MG63 (cell line): Measurements from ENCODE around the gene DIS3L2. TPM values are rescaled to one million over a fixed set of nuclear protein-coding genes. Genes with fewer than 3 reads are reported as not detected.
A peak's percentile ranks its signal among the peaks of the same experiment; 100 is the strongest.
"Not testable (repeated sequence)": the region's sequence is repeated elsewhere in the genome, so short reads cannot be mapped to it uniquely, and the experiment has no call there.

Experiments
- DNase-seq: peaks from one replicate; pipeline ENCODE4 v3.0.0-alpha.2; 2020
- H3K27me3 ChIP-seq: fragments of 250-450 bp; sonication (Bioruptor Pico); 2 replicates; pipeline ENCODE4 v1.5.1; 2020; ENCODE audit warnings: mild to moderate bottlenecking, moderate library complexity
- H3K36me3 ChIP-seq: fragments of 250-450 bp; sonication (Bioruptor Pico); 2 replicates; pipeline ENCODE4 v1.5.1; 2020; ENCODE audit warnings: mild to moderate bottlenecking, moderate library complexity
- H3K4me3 ChIP-seq: fragments of 250-450 bp; sonication (Bioruptor Pico); 2 replicates; pipeline ENCODE4 v1.5.1; 2020; ENCODE audit warnings: mild to moderate bottlenecking, moderate library complexity
- H3K9me3 ChIP-seq: fragments of 250-450 bp; sonication (Bioruptor Pico); 2 replicates; pipeline ENCODE4 v1.5.1; 2020; ENCODE audit warnings: mild to moderate bottlenecking, moderate library complexity
- total RNA-seq: library from RNA; depleted of rRNA; stranded (reverse); fragments of >200 nt; shearing (Covaris generic); gene quantifications from 2 replicates; pipeline ENCODE4 v1.2.3, GENCODE V29; 2014; ENCODE audit warnings: low replicate concordance

DIS3L2 gene
- total RNA-seq, 1 experiment from 2014 or later = 17.2 TPM

DNA sequence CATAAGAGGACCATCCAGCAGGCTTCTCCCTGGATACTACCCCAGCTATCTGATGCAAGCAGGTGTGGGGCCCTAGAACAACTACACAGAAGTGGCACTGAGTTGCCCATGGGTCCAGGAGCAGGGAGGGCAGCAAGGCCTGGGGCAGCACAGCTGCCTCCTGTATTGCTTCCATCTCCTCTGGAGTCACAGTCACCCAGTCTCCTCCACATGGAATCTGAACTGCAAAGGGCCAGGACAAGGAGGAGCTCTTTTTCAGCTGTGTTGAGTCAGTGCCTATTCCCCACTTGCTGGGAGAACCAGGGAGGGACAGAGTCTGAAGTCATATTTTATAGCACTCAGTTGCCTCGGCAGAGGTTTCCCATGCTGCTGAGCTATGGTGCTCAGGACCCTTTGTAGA lies 349.2 kb downstream of the DIS3L2 start:
- no peak for DNase-seq
- H3K27me3 ChIP-seq = no peaks in the 10 kb centered on the region
- H3K4me3 ChIP-seq = no peak overlapping the region
- peaks cover 5% of the 10 kb centered on the region for H3K9me3 ChIP-seq
- H3K36me3 ChIP-seq = no peaks in the 10 kb centered on the region

DNA sequence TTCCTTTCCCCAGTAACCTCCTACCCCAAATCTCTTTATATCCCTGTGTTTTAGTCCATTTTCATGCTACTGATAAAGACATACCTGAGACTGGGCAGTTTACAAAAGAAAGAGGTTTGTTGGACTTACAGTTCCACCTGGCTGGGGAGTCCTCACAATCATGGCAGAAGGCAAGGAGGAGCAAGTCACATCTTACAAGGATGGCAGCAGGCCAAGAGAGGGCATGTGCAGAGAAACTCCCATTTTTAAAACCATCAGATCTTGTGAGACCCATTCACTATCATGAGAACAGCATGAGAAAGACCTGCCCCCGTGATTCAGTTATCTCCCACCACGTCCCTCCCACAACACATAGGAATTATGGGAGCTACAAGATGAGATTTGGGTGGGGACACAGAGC lies 352.1 kb downstream of the DIS3L2 start:
- H3K36me3 ChIP-seq, H3K9me3 ChIP-seq, H3K27me3 ChIP-seq, DNase-seq, H3K4me3 ChIP-seq: not testable (repeated sequence)

DNA sequence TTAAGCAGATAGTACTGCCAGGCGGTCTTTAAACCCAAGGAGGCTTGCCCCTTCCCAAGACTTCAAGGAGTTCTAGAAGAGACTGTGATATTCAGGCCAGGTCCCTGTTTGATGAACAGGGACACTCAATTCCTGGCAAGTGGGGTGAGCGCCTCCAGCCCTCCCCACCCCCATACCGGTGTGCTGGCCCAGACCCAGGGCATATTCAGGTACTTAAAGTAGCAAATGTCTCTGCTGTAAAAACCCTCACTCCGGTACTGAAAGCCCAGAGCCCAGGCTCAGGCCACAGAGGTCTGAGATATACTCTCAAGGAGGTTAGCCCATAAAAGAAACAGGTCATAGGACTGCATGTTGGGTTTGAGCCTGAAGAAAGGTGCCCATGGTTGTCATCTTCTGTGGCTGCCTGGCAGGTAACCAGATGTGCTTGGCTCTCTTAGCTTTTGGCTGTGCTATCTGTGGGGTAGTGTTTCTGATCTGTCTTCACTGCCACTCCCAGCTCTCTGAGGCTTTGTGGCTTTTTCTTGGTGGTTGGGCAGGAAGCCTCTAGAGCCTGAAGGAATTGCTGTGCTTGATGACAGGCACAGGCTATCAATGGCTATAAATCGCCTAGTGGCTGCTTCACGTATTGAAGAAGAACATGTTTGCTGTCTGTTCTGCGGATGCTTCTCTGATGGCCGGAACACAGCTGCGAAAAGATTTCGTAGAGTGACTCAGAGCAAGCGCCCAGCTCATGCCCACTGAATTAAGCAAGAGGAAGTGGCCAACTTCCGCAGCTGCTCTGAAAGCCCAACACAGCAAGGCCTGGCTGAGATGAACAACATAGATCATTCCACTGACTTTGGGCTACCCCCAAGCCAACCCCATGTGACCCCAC lies 353.8 kb downstream of the DIS3L2 start:
- no peaks in the 10 kb centered on the region for H3K27me3 ChIP-seq
- H3K4me3 ChIP-seq = no peak overlapping the region
- peak; percentile 88 for DNase-seq
- peaks cover 5% of the 10 kb centered on the region for H3K9me3 ChIP-seq
- H3K36me3 ChIP-seq = no peaks in the 10 kb centered on the region; the same call in 1 of the 2 replicates

DNA sequence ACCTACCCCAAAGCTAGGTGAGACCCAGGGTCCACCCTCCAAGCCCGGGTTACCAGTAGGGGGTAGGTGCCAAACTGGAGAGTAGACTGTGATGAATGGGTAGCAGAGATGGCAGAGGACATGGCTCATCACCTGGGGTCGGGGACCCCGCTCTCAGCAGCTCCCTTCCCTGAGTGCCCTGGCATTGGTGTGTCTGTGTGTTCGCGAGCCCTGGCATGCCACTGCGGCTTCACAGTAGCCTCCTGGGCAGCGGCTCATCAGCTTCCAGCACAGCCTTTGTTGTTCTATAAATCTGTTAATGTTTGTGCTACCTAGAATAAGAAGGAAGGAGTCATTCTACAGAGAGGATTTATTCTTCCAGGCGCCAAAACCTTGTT lies 354.4 kb downstream of the DIS3L2 start:
- Histone ChIP-seq H3K4me3 (no peak overlapping the region), H3K27me3 (no peaks in the 10 kb centered on the region), H3K9me3 (peaks cover 5% of the 10 kb centered on the region), H3K36me3 (no peaks in the 10 kb centered on the region; the same call in 1 of the 2 replicates)
- no peak for DNase-seq

DNA sequence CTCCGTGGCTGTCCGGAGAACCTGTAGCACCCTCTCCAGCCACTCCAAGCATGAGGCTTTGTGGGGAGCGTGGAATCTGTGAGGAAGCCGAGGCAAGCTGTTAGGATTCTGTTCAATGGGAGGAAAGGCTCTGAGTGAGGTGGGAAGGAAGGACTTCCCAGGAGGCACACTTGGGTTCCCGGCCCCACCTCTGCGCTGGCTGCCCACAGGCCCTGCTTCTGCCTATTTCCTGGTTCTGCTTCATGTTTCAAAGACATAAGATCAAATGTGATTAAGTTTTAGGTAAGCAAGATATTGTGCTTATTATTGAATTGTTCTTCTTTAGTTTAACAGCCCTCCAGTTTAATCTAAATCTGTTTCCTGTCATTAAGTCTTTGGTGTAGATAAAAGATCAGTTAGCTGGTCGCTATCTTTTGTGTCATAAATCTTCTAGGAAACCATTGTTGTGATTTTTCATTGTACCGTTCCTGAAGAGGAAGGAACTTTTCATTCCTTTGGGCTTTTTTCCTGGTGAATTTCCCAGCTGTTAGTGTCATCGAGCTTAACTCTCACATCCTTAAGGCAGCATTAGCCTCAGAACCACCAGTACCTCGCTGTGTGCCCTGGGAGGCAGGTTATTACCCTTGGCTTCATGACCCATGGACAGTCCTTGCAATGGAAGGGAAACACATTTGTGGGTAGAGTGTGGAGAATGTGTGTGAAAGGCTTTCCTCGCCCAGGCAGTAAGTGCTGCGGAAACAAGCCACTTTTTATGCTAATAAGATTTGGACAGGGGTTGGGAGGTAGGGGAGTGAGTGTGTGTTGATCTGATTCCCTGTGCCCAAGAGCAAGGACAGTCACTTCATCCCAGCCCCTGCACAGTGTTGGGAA lies 355.2 kb downstream of the DIS3L2 start:
- Histone ChIP-seq H3K36me3 (no peaks in the 10 kb centered on the region; the same call in 1 of the 2 replicates), H3K9me3 (peaks cover 5% of the 10 kb centered on the region), H3K4me3 (no peak overlapping the region), H3K27me3 (no peaks in the 10 kb centered on the region)
- DNase-seq = no peak

DNA sequence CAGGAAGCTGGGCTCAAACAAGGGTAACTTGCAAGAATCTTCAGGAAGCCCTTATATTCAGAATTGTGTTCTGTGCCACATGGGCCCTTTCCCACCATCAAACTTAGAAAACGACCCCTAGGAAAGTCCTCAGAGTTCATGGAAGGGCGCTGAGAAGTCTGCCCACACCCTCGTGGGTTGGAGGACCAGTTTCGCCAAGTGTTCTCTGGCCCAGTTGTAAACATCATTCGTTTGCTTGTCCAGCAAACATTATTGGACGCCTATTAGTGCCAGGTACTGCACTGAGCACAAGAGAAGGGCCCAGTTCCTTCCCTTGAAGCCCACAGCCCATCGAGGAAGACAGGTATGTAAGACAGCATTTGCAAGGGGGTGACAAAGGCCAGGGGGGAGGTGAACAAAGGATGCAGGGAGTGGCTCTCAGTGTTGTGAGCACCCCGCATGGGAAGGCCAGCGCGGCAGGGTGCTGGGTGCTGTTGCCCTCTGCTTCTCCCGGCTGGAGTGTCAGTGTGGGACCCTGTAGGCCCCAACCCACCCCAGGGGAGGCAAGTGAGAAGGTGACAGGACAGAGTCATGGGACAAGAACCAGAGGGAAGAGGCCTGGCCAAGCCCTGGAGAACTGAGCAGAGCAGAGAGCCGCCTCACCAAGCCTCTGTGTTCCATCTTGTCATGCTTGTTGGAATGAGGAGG lies 356.8 kb downstream of the DIS3L2 start:
- Histone ChIP-seq H3K36me3 (no peaks in the 10 kb centered on the region; the same call in 1 of the 2 replicates), H3K9me3 (no peaks in the 10 kb centered on the region; the same call in 1 of the 2 replicates), H3K4me3 (no peak overlapping the region), H3K27me3 (no peaks in the 10 kb centered on the region)
- DNase-seq = no peak

DNA sequence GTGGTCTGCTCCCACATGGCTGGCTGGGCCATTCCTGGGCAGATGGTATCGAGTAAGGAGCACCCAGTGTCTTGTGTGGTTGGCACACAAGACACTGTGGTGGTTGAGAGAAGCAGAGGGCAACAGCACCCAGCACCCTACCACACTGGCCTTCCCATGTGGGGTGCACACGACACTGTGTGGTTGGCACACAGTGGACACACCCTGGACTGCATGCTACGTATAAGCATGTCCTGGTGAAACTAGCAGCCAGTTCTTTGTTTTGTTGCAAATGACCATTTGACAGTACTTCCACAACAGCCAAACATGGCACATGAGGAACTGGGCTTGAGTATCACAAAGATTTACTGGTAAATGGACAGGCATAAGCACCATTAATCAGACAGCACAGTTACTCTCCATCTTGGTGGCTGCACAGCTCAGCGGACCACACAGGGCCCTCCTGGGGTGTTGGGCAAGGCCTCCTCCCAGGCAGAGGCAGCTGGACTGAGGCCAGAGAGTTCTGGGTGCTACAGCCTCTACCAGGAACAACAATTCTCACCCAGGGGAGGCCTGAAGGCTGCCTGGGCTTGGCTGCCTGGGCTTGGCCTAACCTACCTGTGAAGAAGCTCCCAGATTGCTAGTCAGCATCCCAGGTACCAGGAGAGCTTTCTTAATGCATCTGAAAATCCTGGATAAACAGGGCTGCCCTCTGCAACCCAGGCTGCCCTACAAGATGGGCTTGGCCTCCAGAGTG lies 357.7 kb downstream of the DIS3L2 start:
- no peak for DNase-seq
- H3K9me3 ChIP-seq = no peaks in the 10 kb centered on the region
- H3K27me3 ChIP-seq = no peaks in the 10 kb centered on the region
- no peak overlapping the region for H3K4me3 ChIP-seq
- no peaks in the 10 kb centered on the region; the same call in 1 of the 2 replicates for H3K36me3 ChIP-seq

DNA sequence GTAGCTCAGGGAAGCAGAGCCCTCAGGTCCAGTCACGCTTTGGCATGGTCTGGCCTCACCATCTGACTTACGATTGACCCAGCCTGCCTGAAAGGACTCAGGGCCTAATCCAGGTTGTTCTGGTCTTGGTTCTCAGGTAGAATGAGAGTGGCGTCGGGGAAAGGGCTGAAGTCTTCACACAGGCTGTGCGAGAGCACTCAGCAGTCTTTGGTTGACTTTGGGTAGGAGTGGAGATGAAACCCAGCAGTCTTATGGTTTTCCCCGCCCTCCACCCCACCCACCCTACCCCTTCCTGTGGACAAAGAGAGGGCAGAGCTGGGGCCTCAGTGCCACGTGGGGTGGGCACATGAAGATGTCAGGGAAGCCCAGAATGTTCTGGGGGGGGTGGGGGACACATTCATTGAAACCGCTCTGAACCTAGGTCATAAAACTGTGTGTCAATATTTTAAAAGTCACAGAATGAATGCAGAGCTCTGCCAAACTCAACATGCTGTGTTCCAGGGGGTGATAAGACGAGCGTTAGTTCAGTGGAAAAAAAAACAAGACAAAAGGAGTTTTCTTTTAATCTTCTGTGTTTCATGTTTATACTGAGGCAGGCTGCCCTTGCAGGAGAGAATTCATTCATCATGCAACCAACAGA lies 358.4 kb downstream of the DIS3L2 start:
- Histone ChIP-seq H3K4me3 (no peak overlapping the region), H3K9me3 (no peaks in the 10 kb centered on the region), H3K27me3 (no peaks in the 10 kb centered on the region), H3K36me3 (no peaks in the 10 kb centered on the region; the same call in 1 of the 2 replicates)
- DNase-seq = no peak

DNA sequence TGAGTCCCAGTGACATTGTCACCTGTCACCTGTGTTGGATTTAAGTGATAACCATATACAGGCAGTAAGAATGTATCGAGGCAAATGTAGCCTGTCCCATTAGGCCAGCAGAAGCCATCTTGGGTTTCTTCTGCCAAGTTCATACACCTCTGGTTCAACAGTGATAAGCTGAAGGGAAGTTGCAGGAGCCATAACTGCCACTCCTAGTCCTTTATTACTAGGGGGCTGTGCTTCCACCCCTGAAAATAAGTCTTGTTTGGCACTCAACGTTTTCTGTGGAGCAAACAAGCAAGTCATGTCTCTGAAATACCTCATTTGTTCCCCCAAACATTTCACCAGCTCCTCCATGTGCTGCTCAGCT lies 358.9 kb downstream of the DIS3L2 start:
- Histone ChIP-seq H3K4me3 (no peak overlapping the region), H3K27me3 (no peaks in the 10 kb centered on the region), H3K9me3 (no peaks in the 10 kb centered on the region), H3K36me3 (no peaks in the 10 kb centered on the region; the same call in 1 of the 2 replicates)
- no peak for DNase-seq

DNA sequence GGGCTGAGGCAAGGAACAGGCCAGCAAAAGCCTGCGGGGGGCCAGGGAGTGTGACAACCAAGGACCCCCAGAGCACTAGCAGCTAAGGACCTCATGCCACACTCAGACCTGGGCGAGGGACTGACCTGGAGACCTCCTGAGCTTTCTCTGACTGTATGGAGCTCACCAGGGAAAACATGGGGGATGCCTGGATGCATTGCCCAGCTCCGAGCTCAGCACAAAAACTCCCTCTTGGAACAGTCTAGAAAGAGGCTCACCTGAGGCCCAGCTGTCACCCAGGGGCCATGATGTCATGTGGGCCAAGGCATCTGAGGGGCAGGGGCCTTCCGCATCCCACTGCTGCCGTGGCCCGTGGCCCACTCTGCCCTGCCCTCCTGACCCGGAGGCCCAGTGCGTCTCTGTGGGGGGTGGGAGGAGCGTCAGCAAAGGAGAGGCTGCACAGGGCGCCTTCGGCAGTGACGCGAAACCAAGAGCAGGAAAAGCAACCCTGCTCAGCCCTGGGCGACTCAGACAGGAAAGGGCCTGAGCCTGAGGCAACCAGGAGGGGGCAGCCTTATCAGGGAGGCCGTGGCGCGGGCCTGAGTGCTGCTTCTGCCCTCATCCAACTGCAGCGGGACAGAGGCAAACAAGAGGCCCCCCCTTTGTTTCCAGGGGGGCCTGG lies 359.8 kb downstream of the DIS3L2 start:
- Histone ChIP-seq H3K4me3 (no peak overlapping the region), H3K27me3 (no peaks in the 10 kb centered on the region), H3K36me3 (no peaks in the 10 kb centered on the region; the same call in 1 of the 2 replicates), H3K9me3 (no peaks in the 10 kb centered on the region)
- DNase-seq = no peak

DNA sequence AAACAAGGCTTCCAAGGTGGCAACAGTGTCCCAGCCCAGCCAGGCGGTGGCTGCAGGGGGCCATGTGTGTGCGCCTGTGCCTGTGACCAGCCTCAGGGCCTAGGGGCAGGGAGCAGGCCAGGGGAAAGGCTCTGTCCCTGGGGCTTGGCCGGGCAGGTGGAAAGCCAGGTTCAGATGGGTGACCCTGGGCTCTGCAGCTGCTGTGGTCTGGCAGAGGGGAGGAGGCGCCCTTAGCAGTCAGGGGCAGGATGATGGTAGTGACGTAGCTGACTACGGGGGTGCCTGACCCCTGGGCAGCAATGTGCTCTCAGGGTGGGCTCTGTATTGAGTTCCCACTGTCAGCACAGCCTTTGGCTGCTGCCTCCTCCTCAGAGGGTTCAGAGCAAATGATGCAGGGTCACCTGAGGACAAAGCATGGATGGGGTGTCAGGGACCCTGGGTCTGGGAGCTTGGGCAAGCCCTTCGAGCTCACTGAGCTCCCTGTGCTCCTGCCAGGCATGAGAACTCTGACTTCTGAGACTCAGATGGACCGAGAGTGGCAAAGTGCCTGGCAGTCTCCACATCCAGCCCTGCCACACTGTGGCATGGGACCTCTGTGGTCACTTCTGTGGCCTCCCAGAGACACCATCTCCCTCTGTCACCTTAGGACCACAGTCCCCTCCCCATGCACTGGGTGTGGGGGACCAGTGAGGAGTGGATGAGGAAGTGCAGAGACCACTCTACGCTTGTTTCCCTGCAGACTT lies 360.5 kb downstream of the DIS3L2 start:
- H3K4me3 ChIP-seq = no peak overlapping the region
- no peak for DNase-seq
- H3K36me3 ChIP-seq = no peaks in the 10 kb centered on the region
- no peaks in the 10 kb centered on the region for H3K27me3 ChIP-seq
- H3K9me3 ChIP-seq = no peaks in the 10 kb centered on the region

DNA sequence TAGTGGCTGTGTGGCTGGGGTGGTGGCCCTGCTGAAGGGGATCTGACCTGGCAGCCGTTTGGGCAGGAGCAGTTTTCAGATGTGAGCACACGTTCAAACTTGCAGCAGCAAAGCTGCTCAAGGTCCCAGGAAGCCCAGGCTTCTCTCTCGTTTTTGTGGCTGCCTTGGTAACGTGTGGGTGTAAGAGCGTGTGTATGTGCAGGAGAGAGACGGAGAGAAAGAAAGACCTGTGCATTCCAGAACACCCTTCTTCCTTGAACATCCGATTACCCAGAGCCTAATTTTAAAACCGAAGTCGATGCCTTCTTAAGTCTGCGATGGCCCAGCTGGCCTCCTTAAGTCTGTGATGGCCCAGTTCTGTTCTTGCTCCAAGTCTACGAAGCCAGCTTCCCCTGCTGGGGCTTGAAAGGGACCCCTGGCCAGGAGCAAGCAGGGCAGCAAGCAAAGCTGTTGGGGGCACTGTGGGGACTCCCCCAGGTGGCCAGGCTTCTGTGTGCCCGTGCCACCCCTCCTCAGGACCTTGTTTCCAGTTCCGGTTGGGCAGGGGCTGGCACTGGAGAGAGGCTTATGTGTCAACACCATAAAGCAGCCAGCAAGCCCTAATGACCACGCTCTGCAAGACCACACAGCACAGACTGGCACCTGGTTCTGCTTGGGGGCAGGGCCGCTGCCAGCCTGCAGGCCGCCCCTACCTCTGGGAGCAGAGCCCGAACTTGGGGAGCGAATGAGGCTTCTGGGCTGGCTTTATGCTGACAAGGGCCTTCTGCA lies 361.2 kb downstream of the DIS3L2 start:
- Histone ChIP-seq H3K4me3 (no peak overlapping the region), H3K36me3 (no peaks in the 10 kb centered on the region), H3K27me3 (no peaks in the 10 kb centered on the region), H3K9me3 (no peaks in the 10 kb centered on the region)
- DNase-seq = no peak

DNA sequence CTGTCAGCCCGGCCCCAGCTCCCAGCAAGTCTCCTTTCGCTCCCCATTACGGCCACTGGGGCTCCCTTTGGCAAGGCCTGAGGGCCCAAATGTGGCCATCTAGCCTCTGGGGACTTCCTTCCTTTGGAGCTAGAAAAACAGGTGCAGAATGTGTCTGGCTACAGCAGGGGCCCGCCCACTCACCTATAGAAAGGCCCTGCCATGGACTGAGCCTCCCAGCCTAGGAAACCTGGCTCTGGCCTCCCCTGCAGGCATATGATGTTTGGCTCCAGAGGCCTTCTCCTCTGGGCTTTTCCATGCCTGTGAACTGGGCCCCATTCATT lies 361.8 kb downstream of the DIS3L2 start:
- no peaks in the 10 kb centered on the region for H3K36me3 ChIP-seq
- no peaks in the 10 kb centered on the region for H3K9me3 ChIP-seq
- no peaks in the 10 kb centered on the region for H3K27me3 ChIP-seq
- H3K4me3 ChIP-seq = no peak overlapping the region
- DNase-seq = no peak

DNA sequence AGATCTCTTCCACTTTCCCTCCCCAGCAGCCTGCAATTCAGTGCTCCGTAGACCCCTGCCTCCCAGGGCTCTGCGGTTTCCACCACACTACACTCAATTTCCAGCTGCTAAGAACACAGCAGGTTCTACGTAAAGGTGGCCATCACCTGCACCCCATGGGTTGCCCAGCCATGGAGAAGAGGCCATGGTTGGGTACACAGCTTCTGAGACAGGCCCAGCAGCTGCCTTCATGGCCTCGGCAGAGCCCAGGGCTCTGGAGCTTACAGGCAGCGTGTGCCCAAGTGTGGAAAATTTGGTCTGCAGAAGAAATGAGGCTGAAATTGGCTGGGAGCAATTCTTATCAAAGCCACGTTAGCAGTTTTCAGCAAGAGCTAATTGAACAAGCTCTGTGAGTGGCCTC lies 362.5 kb downstream of the DIS3L2 start:
- not testable (repeated sequence) for H3K9me3 ChIP-seq, H3K36me3 ChIP-seq, H3K27me3 ChIP-seq, DNase-seq, H3K4me3 ChIP-seq
